Measurements from ENCODE around the gene ARHGEF26.
"Not testable (repeated sequence)": the region's sequence is repeated elsewhere in the genome, so short reads cannot be mapped to it uniquely, and the experiment has no call there.

ARHGEF26 gene

GRCh38 chr3:154120961-154121700 lies at the start of gene ARHGEF26:
TSS of gene ARHGEF26 (plus strand) at chr3:154121390. CDS start at chr3:154121993, 603 bp downstream.
- peak; percentile 35 for DNase-seq (ENCODE audit: low read depth)

GRCh38 chr3:154074966-154075365 lies 46.2 kb upstream of the ARHGEF26 start:
- no peak for DNase-seq (ENCODE audit: low read depth)

GRCh38 chr3:154078672-154079071 lies 42.5 kb upstream of the ARHGEF26 start:
- no peak for DNase-seq (ENCODE audit: low read depth)

- DNase-seq (ENCODE audit: low read depth) = no peak
Measured at GRCh38 chr3:154081305-154081704, 39.9 kb upstream of the ARHGEF26 start.

- DNase-seq (ENCODE audit: low read depth) = no peak
Measured at GRCh38 chr3:154085071-154085470, 36.1 kb upstream of the ARHGEF26 start.

GRCh38 chr3:154085799-154086198 lies 35.4 kb upstream of the ARHGEF26 start:
- no peak for DNase-seq (ENCODE audit: low read depth)

GRCh38 chr3:154086286-154086685 lies 34.9 kb upstream of the ARHGEF26 start:
- no peak for DNase-seq (ENCODE audit: low read depth)

- not testable (repeated sequence) for DNase-seq (ENCODE audit: low read depth)
Measured at GRCh38 chr3:154087756-154088480, 33.3 kb upstream of the ARHGEF26 start.

- no peak for DNase-seq (ENCODE audit: low read depth)
Measured at GRCh38 chr3:154089421-154090420, 31.5 kb upstream of the ARHGEF26 start.

- DNase-seq (ENCODE audit: low read depth) = no peak
Measured at GRCh38 chr3:154094051-154094450, 27.1 kb upstream of the ARHGEF26 start.

GRCh38 chr3:154095832-154096421 lies 25.3 kb upstream of the ARHGEF26 start:
- no peak for DNase-seq (ENCODE audit: low read depth)

- DNase-seq (ENCODE audit: low read depth) = no peak
Measured at GRCh38 chr3:154098376-154098775, 22.8 kb upstream of the ARHGEF26 start.

GRCh38 chr3:154100556-154100955 lies 20.6 kb upstream of the ARHGEF26 start:
- no peak for DNase-seq (ENCODE audit: low read depth)

GRCh38 chr3:154101250-154101649 lies 19.9 kb upstream of the ARHGEF26 start:
- no peak for DNase-seq (ENCODE audit: low read depth)

- DNase-seq (ENCODE audit: low read depth) = no peak
Measured at GRCh38 chr3:154102225-154102624, 19.0 kb upstream of the ARHGEF26 start.

- no peak for DNase-seq (ENCODE audit: low read depth)
Measured at GRCh38 chr3:154105218-154105975, 15.8 kb upstream of the ARHGEF26 start.

- DNase-seq (ENCODE audit: low read depth) = no peak
Measured at GRCh38 chr3:154111365-154111935, 9.7 kb upstream of the ARHGEF26 start.

- DNase-seq (ENCODE audit: low read depth) = no peak
Measured at GRCh38 chr3:154112146-154112852, 8.9 kb upstream of the ARHGEF26 start.

GRCh38 chr3:154113609-154114008 lies 7.6 kb upstream of the ARHGEF26 start:
- no peak for DNase-seq (ENCODE audit: low read depth)

- no peak for DNase-seq (ENCODE audit: low read depth)
Measured at GRCh38 chr3:154115332-154115731, 5.9 kb upstream of the ARHGEF26 start.
